Measurements from ENCODE around the gene EYS.

EYS gene

GRCh38 chr6:65081756-65082155, 625.3 kb downstream of the EYS start:
- no peak for TF ChIP-seq ZFX (IDR thresholded peaks at IDR 0.05)
- TF ChIP-seq CTCF (conservative IDR thresholded peaks at IDR 0.05): no peak

DNA sequence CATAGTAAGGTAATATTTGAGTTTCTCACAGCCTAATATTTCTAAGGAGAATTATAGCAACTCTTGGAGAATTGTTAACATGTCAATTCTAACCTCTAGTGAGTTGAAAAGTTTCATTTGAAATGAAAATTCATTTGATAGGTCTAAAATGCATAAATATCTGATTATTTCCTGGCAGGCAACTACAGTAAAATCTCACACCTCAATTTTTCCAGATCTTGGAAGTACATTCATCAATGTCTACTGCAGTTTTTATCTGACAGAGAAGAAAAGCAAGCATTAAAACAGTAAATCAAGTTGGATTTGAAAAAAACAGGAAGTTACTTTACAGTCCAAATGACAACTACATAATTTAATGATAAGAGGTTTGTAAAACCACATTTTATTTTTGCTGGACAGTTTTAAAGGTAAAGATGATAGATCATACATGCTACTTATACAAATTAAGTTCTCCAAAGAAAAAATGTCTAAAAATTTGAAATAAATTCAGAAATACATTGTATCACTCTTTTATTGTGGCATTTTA, 631.3 kb downstream of the EYS start:
- no peak overlapping the region for H3K27ac ChIP-seq
- TF ChIP-seq CTCF (conservative IDR thresholded peaks at IDR 0.05): no peak
- no peak for TF ChIP-seq ZFX (IDR thresholded peaks at IDR 0.05)

More at GRCh38 chr6:65081756-65082155, 625.3 kb downstream of the EYS start:
- no peak overlapping the region for H3K27ac ChIP-seq

GRCh38 chr6:65072500-65072899, 634.5 kb downstream of the EYS start:
- TF ChIP-seq CTCF (conservative IDR thresholded peaks at IDR 0.05) (no peak), ZFX (IDR thresholded peaks at IDR 0.05) (no peak)
- no peak overlapping the region for H3K27ac ChIP-seq

DNA sequence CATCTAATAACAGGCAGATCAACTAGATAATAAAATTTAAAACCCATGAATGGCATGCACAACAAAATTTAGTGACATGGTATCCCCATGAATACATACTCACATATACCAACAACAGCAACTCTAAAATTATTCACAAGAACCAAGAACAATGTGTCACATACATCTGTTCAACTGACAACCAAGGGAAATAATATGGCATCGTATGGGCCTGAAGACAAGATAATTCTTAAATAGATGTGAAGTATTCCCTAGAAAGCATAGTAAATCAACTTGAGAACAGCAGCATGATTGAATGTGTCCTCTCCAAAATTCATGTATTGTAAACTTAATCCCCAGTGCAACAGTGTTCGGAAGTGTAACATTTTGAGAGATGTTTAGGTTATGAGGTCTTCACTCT, 635.5 kb downstream of the EYS start:
- no peak overlapping the region for H3K27ac ChIP-seq
- no peak for TF ChIP-seq CTCF (conservative IDR thresholded peaks at IDR 0.05)
- TF ChIP-seq ZFX (IDR thresholded peaks at IDR 0.05): no peak

DNA sequence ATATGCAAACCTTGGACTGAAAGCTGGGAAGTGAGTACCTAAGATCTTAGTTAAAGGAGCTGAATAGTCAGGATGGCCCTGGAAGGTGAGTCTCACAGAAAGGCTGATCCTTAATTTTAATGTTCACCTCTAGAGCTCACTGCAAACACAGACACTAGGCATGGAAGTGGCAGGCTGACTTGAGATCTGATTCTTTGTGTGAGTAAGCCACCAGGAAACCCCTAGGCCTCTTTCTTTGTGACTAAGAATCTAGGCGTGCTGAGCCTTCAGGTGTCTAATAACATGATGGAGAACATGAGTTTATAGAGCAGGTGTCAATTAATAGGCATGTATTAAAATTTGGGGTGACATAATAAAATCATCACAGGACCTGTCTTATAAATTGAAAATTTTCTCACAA, 642.2 kb downstream of the EYS start:
- TF ChIP-seq CTCF (conservative IDR thresholded peaks at IDR 0.05) (no peak), ZFX (IDR thresholded peaks at IDR 0.05) (no peak)
- no peak overlapping the region for H3K27ac ChIP-seq

DNA sequence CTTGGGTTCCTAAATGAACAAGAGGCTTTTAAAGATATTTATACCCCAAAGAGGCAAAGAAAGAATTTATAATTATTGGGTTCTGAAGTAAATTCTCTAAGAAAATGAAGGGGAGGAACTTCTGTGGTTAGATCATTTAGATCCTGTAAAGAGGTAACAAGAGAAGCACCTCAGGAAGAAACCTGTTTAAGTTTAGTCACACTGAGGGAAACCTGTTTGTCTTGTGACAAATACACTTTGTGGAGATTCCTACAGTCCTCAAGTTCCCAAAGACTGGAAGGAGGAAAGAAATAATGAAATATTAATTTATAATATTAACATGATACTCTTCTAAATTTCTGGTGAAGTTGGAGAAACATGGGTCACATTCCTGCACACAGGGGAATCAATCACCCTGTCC, 647.5 kb downstream of the EYS start:
- TF ChIP-seq CTCF (conservative IDR thresholded peaks at IDR 0.05) (no peak), ZFX (IDR thresholded peaks at IDR 0.05) (no peak)
- H3K27ac ChIP-seq: no peak overlapping the region

DNA sequence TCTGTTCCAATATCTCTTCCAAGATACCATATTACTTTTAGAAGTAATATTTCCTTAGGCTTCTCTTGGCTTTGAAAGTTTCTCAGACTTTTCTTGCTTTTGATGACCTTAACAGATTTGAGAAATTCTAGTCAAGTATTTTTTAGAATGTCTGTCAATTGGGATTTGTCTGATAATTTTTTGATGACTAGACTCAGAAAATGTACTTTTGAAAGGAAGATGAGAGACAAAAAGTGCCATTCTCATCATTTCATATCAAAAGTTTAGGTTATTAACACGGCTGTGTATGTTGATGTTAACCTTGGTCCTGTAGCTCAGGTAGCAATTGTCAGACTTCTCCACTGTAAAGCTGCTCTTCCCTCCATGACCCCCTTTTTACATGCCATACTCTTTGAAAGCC, 651.5 kb downstream of the EYS start:
- TF ChIP-seq ZFX (IDR thresholded peaks at IDR 0.05) (no peak), CTCF (conservative IDR thresholded peaks at IDR 0.05) (no peak)
- H3K27ac ChIP-seq: no peak overlapping the region

Data from C4-2B (cell line).